NCI-H146 treated with DMSO at 0.1 percent for 48 hours (cell line): Measurements from ENCODE around the gene HIGD2A.

ENCODE experiments used
- DNase-seq: peaks from one replicate; lab custom pipeline; 2025; ENCODE audit not compliant: unreplicated experiment; lab: John Stamatoyannopoulos, UW

HIGD2A gene

DNA sequence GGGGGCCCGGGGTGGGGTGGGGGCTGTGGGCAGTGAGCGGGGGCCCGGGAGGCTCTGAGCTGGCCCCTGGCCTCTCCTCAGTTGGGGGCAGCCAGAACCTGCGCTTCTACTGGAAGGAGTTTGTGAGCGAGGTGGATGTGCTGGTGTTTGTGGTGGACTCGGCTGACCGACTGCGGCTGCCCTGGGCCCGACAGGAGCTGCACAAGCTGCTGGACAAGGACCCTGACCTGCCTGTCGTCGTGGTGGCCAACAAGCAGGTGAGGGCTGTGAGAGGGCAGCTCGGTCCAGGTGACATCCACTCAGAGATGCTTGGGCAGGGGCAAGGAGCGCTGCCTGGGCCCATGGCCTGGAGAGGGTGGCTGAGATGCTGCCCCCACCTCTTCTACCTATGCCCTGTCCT lies 19.8 kb upstream of the HIGD2A start:
- no peak for DNase-seq

DNA sequence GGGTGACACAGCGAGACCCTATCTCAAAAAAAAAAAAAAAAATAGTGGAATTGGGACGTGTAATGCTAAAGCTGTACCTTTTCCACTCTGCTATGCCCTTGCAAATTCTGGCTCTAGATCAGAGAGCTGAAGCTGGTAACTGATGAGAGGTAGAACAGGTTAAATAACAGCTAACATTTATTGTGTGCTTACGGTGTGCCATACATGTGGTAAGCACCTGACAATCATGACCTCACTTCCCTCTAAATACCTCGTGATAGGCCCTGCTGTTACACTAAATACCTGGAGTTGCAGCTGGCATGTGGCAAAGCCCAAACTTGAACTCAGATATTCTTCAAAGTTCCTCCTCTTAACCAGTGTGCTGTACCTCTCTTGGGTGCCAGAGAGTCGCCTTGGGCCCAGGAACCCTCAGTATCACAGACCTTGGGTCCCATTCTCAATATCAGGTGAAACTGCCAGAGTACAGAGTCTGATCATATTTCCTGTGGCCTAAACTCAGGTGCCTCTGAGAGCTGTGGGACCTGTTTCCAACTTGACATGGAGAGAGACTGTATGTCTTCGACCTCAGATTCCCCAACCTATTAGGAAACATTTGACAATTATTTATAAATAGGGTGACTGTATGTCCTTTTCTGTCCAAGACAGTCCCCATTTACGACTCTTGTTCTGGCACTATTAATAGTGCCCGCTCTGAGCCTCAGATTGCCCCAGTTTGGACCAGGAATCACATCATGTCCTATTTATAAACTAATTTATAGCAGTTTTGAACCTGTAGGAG lies 18.4 kb upstream of the HIGD2A start:
- no peak for DNase-seq

DNA sequence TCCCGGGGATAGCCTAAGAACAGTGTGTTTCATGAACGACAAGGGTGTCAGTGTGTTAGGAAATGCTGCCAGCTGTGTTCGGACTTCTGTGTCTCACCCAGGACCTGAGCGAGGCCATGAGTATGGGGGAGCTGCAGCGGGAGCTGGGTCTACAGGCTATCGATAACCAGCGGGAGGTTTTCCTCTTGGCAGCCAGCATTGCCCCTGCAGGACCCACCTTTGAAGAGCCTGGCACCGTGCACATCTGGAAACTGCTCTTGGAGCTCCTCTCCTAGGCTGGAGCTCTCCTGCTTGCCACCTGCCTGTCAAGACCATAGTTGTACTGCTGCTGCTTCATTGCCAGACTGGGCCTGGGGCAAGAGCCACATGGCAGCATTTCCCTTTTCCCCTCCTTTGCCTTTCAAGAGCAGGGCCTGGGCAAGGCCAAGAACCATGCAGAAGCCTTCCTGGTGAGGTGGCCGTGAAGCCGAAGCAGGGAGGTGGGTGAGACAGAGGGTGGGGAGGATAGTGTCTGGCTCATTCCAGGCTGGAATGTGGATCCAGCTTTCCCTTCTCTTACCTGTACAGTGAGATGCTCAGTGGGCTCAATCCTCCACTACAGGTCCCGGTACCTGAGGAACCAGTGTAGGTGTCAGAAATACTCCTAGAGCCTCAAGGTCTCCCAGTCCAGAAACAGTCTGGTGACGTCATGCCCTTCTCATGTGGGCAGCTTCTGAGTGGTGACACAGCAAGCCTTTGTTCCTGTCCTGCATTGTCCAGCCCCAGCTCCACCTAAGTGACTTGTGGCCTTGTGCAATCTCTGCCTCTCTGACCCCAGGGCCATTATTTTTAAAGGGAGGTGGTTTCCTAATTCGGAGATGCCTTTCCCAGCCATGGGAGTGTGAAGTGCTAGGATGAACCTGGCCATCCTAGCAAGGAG lies 16.7 kb upstream of the HIGD2A start:
- DNase-seq: no peak

DNA sequence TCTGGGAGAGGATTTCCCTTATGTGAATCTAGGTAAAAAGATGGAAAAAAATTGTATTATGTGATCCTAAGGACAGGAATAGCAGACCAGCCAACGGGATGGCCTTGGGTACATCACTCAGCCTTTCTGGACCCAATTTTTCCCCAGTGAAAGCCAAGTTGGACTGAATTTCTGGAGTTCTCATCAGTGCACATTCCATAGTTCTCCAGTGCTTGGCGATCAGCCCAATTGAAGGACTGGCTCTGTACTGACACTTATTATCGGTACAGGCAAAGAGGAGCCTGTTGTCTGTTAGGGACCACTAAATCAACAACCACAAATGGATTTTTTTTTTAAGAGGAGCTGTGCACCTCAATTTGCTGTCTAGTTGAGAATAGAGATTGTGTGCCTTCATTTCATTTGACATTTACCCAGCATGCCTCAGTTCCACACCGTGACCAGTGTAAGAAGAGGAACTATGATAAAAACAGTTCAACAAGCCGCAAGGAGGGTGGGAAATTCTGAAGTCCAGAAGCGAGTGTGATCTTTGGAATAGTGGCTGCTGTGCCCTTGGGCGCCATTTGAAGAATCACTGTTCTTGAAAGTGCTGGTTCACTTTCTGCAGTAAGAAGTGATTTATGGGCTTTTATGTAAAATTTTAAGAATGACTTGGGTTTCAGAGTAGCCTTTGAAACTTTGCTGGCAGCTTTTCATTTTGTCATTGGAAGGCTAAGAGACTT lies 15.3 kb upstream of the HIGD2A start:
- no peak for DNase-seq

DNA sequence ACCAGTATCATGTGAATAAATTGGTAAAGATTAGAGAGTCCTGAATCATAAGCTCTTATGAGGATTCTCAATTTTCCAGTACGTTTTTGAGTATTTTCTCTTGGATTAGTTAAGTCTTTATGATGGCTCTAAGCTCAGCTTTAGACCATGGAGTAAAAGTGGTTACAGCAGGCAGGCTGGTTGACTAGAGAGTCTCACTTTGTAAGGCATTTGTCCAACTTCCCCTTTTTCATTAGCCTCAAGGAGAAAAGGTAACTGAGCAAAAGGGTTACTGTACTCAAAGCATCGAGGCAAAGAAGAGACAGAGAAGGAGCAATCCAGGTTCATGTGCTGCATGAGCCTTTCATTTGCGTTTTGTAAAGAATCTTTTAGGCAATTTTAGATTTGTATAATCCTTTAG lies 8.7 kb upstream of the HIGD2A start:
- DNase-seq: no peak

DNA sequence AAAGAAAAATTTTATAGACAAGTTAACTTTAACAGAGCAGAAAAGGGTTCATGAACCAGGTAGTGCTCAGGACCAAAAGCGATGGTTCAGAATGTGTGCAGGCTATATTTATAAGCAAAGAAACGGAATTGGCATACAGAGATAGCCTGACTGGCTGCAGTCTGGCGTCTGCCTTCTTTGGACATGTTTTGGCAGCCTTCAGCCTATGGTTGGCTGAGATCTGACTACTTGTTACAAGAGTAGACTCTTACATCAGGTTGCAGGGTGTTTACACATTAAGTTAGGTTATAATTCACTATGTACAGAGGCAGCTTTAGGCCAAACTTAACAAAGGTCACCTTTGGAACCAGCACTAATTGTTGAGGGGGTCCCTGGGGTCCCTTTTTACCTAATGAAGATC lies 7.1 kb upstream of the HIGD2A start:
- no peak for DNase-seq

DNA sequence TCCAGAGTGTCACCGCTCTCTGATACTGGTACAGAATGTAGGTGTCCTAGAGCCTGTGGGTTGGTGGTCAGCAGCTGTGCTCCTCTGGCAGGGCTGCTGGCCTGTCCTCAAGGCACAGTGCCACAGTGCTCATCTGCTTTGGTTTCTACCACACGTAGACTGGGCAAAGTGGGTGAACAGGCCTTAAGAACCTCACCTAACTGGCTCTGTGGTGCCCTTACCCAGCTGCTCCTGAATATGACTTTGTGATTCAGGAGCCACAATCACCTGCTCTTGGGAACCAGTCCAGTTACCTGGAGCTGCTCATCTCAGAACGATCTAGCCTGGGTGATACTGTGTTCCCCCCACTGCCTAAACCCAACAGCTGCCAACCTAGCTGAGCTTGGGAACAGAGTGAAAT lies 6.6 kb upstream of the HIGD2A start:
- DNase-seq: no peak

DNA sequence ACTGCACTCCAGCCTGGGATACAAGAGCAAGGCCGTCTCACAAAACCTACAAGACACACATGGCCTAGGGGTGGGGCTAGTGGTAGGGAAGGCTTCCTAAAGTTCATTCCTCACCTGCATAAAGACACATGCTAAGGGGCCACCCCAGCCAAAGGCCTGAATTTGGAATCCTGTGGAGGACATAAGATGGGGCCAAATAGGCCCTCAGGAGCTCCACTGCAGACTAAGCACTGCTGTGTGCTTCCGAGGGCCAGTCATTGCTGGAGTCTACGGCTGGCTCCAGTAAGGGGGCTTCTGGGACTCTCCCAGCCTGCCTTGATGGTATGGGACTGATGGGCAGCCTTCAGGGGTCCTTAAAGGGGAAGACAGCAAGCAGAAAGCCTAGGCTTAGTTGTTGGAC lies 5.8 kb upstream of the HIGD2A start:
- DNase-seq: no peak

DNA sequence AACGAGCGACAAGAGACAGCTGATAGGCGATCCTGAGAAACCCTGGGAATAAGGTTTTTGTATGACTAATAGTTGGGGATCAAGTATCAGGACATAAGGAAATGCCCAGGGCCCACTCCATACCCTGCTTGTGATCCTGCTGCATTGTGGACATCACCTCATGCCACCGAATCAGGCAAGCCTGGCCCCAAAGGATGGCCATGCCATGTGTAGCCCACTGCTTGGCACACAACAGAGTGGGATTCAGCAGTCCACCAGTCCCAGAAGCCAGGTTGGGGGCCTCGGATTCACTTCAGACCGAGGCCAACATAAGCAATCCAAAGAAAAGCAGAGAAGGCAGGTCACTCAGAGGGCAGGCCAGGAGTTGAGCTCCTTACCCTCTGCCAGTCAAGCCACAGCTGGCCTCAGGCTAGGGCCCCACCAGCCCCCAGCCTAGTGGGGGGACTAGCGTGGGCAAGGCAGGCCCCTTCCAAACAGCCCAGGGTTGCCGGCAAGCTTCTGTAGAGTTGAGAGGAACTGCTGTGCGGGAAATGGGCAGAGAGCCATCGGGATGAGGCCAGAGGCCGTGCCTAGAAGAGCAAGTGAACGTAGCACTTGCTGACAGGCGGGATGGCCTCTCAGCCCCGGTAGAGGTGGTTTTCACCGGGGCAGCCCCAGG lies 5.2 kb upstream of the HIGD2A start:
- DNase-seq: no peak

DNA sequence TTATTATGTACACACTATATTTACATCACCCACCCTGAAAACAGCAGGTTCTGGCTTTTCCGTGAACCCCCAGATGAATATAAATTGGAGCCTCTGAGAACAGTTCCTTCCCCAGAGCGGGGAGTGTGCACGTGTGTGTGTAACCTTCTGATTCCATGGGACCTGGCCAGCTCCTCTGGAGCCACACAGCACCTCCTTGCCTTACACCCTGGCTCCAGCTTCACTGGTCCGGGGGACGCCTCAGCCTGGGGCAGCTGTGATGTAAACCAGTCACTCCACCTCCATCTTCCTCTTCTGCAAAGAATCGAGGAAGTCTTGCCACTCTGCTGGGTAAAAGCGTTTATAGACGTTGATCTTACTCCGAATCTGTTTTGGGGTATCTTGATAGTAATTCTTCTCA lies 4.6 kb upstream of the HIGD2A start:
- no peak for DNase-seq

DNA sequence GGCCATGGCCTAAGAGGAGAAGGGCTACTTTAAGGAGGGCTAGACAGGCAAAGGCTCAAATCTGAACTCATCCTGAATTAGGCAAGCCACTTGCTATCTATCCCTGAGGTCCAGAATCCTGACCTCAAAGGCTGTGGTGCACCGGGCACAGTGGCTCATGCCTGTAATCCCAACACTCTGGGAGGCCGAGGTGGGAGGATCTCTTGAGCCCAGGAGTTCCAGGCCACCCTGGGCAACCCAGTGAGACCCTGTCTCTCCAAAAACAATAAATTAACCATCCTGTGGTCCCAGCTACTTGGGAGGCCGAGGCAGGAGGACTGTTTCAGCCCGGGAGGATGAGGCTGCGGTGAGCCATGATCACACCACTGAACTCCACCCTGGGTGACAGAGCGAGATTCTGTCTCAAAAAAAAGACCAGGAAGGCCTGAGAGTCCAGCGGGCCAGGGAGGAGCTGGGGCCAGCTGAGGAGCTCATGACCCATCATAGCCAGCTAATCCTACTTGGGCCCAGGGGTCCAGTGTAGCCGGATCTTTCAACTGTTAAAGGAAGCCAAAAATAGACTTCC lies 4.1 kb upstream of the HIGD2A start:
- no peak for DNase-seq

DNA sequence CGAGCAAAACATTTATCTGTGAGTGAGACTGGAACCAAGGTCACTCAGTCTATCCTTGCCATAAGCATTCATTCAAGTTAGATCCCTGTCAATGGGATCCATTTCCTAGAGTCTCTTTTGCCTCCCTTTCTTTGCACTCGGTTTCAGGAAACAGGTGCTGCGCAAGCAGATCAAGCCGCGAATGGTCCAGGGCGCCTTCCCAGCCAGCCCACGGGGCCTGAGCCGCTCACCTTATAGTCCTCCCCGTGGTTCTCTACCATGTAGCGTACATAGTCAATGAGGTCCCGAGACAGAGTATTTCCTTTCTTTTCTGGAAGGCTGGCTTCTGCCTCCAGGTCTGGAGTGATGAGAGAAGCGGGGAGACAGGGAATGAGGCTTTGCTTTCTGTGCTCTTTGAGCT lies 3.6 kb upstream of the HIGD2A start:
- DNase-seq: no peak

DNA sequence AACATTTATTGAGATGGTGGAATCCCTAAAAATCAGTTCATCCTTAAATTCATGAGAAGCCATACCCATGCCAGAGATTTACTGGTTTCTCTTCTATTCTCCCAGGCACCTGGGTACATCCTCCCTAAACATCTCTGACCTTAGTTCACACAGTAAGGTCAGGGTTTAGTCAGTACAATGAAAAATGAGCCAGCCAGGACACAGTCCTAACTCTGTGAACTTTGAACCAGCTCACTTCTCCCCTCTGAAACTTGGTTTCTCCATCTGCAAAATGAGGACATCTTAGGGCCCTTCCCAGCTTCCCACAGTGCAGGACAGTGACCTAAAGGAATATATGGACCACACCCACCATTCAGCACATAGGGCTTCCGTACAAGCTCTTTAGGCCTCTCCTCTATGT lies 2.1 kb upstream of the HIGD2A start:
- no peak for DNase-seq

DNA sequence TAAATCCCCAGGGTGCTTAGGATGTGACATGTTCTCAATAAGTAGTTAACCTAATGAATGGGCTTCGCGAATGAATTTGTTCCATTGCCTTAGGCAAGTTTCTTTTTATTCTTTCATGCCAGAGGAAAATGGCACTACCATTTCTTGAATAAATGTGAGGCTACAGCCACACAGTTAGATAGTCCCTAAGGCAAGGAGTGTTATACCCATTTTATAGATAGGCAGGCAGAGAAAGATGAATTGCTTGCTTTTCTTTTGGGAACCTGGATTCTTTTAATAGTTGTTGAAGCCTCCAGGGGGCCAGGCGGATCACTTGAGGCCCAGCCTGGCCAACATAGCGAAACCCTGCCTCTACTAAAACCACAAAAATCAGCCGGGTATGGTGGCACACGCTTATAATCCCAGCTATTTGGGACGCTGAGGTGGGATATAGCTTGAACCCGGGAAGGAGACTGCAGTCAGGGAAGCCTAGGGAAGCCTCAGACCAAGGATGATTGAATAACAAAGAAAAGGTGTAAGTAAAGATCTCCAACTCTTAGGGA lies 1.1 kb upstream of the HIGD2A start:
- DNase-seq: no peak

DNA sequence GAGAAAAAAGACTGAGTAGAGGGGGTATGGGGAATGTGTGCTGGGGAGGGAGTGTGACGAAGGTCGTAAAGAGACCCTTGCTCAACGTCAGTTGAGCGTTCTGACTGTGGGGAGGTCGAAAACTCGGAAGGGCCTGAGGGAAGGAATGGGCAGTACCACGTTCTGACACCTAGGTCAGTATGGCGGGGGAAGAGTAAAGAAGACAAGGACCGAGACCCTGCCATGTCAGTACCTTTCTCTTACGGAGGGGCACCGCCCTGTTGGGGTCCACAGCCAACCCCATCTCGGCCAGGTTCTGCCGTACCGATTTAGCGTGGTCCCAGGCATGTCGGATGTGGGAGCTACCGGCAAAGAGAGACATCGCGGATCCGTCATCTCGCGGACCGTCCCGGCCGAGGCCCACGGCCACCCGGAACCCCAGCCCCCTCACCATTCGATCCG lies 528 bp upstream of the HIGD2A start:
- DNase-seq: peak; percentile 4

DNA sequence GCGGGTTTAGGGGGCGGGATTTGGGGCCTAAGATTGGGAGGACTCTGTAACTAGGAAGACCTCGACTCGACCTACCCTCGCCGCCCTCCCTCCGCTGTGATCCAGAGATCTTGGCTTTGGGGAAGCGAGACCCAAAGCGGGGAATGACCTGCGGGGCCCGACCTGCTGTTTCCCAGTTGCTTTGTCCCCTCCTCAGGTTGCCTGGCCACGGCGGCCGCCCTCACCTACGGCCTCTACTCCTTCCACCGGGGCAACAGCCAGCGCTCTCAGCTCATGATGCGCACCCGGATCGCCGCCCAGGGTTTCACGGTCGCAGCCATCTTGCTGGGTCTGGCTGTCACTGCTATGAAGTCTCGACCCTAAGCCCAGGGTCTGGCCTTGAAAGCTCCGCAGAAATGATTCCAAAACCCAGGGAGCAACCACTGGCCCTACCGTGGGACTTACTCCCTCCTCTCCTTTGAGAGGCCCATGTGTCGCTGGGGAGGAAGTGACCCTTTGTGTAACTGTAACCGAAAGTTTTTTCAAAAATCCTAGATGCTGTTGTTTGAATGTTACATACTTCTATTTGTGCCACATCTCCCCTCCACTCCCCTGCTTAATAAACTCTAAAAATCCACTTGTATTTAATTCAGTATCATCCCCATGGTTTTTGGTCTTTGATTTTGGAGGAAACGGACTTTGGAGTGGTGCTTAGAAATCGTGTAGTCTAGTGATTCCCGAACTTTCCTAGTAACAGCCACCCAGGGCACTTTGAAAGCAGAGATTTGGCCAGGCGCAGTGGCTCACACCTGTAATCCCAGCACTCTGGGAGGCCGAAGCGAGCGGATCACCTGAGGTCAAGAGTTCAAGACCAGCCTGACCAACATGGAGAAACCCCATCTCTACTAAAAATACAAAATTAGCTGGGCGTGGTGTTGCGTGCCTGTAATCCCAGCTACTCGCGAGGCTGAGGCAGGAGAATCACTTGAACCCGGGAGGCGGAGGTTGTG lies 878 bp downstream of the HIGD2A start:
- no peak for DNase-seq

DNA sequence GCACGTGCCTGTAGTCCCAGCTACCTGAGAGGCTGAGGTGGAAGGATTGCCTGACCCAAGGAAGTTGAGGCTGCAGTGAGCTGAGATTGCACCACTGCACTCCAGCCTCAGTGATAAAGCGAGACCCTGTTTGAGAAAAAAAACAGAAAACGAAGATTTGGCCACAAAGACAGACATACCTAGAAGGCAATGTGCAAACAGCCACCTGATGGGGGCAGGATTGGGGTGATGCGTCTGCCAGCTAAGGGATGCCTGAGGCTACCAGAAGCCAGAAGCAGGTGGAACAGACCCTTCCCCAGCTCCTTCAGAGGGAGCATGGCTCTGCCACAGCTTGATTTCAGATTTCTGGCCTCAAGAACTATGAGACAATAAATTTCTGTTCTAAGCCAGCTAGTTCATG lies 2.9 kb downstream of the HIGD2A start:
- no peak for DNase-seq

DNA sequence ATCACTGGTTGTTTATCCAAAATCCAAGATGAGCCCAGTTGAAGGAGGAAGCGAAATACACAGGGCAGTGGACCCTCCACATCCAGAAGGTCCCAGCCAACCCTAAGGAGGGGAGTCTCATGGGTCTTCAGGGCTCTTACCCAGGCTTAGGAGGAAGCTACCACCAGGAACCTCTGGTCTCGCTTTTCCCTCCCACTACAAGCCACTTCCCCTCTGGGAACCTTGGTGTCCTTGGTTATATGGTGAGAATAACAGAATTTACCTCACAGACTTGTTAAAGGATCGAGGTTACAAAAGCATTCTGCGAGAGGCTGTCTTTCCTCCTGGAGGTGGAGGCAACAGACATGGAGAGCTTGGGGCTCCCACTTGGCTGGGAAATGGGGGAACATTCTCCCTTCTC lies 3.4 kb downstream of the HIGD2A start:
- no peak for DNase-seq

DNA sequence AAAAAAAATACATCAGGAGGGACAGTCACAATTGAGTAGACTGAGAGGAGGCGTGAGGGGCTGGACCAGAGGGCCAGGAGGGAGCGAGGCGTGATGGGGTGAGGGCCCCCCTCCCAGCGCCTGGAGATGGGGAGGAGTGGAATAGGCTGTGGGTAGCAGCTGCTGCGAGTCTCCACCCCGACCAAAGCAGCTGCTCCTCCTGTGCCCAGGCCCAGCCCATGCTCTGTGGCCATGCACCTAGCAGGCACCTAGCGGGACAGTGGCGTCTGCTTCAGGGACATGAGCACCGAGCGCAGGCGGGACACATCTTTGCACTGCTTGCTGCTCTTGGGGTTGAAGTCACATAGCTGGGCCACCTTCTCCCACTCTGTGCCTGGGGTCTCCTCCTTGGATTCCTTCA lies 4.0 kb downstream of the HIGD2A start:
- no peak for DNase-seq
